Fibroblast of skin of right biceps (primary cell): ENCODE results near the gene CXCR5.

ENCODE experiments used
- DNase-seq: peaks from one replicate; pipeline ENCODE4 v3.0.0-alpha.2; 2013

The CXCR5 gene

DNA sequence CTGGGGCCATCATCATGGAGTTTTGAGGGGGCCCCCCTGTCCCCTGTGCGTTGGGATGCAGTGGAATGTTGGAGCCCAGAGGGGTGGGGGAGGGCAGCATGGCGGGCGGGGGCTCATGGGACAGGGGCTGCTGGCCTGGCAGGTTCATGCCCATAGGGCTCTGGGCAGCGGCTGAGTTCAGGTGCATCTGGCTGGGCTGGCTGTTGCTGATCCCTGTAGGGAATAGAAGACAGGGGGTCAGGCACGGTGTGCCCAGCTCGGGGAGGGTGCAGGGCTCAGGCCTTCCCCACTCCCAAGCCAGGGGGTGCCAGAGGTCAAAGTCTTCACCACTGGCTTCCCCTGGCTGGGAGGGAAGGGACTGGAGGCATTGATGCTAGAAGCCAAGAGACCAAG, 15.6 kb downstream of the CXCR5 start:
- no peak for DNase-seq

DNA sequence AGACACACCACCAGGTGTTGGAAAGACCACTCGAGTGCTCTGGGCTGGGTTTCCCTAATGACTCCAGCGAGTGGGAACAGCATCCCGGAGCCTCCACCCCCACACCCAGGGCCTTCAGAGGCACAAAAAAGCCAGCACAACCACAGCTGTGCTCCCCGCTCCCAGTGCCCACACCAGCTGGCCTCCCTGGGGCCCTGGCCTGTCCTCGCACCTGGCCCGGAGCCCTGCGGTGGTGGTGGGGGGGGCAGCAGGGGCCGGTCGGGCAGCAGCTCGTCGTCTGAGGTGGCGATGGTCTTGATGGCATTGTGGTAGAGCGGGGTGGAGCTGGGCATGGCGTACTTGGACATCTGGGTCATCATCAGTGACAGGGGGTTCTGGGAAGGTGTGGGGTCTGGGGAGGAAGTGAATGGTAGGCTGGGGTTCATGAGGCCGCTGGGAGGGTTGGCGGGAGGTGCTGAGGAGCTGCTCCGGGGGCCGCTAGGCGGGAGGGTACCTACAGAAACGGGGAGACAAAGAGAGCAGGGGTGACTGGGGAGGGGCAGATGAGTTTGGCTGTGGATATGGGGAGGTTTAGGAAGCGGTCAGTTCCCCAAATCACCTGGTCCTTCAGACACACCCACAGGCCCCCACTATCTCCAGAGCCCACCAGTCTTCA, 16.1 kb downstream of the CXCR5 start:
- no peak for DNase-seq

GRCh38 chr11:118900535-118901384, 17.1 kb downstream of the CXCR5 start:
- no peak for DNase-seq

DNA sequence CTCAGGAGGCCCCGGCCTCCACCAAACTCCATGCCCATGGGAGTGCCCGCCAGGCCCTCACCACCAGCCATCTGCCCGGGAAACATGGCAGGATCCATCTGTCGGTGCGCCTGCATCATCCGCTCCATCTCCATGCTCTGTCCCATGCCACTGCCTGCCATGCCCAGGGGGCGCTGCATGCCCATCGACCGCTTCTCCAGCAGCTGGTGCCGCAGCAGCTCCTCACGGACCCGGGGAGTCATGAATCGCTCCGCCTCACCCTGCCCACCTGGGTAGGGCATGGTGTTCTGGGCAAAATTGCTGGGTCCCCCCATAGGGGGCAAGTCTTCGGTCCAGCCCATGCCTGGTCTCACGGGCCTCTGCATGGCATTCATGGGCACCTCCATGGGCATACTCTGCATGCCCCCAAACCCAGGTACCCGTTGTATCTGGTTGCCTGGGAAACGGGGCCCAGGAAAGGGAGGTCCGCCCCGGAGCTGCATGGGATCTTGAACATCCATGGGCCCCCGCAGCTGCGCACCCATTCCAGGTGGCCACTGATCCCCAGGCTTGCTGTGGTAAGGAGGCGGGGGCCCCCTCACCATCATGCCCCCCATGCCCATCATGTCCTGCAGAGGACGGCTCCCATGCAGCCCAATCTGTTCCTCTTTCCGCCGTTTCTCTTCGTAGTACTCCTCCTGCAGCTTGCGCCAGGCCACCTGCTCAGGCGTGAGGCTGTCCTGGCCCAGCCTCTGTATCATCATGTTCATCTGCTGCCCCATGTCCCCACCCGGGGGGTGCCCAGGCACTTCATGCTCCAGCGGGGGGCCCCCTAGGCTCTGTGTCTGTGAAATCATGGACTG, 18.0 kb downstream of the CXCR5 start:
- no peak for DNase-seq

- no peak for DNase-seq
Measured at GRCh38 chr11:118902336-118903203, 18.9 kb downstream of the CXCR5 start.

GRCh38 chr11:118903204-118904015, 19.7 kb downstream of the CXCR5 start:
- no peak for DNase-seq

DNA sequence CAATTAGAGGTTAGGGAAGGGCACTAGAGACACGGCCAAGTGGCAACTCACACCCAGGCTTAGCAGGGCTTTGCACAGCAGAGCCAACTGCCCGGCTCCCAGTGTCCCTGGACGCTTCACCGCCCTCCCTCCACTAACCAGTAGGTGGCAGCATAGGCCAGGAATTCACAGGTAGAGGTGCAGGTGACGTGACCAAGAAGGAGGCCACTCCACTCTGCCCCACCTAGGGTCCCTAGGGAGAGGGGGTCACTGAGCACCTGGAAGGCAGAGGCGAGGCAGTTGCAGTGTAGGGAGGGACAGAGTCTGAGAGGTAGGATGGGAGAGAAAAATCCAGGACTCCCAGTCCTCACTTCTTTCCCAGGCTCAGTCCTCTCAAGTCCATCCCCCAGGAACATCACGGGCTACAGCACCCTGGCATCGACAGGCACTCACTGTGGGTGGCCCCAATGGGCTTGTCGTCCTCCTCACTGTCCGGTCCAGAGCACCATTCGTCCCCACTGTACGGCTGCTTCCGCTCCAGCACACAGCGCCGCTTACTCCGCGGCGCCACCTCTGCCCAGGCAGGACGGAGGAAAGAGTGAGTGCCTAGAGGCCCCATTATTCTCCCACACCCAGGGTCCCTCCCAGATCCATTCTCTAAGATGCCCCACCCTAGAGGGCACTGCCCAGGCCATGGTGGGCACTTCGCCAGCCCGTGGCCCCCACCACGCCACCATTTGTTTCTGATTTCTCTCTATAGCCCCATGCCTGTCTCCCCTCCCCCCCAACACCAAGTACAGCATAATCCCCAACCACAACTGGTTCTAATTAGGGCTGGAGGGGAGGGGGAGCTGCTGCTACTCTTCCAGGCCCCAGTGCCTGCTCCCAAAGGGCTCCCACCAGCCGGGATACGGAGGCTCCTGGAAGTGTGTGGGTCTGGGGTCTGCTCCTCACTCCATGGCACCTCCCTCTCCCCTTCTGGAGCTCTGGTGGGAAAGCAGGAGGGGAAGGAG, 23.7 kb downstream of the CXCR5 start:
- DNase-seq, result peak; percentile 78

GRCh38 chr11:118908264-118908663, 24.6 kb downstream of the CXCR5 start:
- no peak for DNase-seq

DNA sequence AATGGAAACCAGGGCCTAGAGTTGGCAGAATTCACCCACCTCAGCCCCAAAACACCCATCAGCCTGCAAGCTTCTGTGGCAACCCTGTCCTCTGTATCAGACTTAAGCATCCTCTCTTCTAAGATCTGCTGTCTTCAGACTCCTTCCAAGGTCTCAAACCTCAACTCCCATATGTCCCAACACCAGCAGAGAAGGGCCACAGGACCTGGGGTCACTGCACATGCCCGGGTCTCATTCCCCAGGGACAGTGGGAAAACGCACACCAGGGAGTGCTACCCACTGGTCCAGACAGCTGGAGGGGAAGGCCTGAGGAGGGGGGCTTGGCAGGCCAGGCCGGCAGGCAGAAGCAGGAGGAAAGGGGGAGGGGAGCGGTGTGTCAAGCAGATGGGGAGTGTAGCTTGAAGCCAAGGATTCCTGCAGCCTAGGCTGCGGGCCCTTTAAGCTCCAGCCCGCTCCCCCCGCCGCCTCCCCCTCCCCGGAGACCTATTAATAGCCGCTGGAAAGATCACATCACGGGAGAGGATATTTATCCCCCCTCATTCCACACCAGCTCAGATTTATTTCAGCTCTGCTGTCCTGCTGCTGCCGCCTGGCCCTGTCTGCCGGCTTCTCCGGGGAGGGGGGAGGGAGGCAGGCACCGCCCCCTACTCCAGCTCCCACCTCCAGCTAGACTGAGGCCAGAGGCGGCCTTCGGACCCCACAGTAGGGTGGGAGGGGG, 25.4 kb downstream of the CXCR5 start:
- peak; percentile 98 for DNase-seq

GRCh38 chr11:118909619-118910308, 26.1 kb downstream of the CXCR5 start:
- DNase-seq, result no peak

- DNase-seq, result peak; percentile 93
Measured at GRCh38 chr11:118910309-118911112, 26.8 kb downstream of the CXCR5 start.

- peak; percentile 75 for DNase-seq
Measured at GRCh38 chr11:118911113-118911879, 27.6 kb downstream of the CXCR5 start.

GRCh38 chr11:118911880-118912741, 28.4 kb downstream of the CXCR5 start:
- DNase-seq, result peak; percentile 96

GRCh38 chr11:118912742-118913410, 29.2 kb downstream of the CXCR5 start:
- DNase-seq, result no peak

DNA sequence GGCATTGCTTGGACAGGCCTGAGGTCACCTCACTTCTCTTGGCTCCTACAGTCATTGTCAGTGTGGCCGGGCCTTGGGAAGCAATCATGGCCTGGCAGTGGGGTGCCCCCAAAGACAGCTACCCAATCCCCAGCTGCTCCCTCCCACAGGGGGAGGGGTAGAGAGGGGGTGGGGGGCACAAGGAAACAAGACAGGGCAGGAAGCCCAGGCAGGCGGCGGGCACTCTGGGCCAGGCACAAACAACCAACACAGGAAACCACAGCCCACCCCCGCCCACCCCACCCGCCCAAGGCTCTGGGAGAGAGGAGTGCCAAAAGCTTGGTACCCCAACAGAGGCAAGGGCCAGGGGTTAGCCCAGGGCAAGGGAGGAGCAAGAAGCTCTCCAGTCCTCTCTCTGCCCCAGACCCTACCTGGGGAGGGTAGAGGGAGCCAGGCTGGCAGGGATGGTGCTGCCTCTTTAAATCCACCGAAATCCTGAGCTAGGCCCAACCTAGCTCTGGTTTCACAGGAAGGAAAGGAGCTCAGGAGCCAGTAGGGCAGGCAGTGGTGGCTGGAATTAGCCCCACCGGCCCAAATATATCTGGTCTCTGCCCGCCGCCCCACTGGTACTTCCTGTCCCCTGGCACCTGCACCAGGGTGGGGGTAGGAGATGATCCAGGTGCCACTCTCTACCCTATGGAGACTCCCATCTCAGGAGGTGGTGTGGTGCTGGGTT, 29.9 kb downstream of the CXCR5 start:
- DNase-seq, result no peak
